NCI-H2196 treated with DMSO at 0.1 percent for 48 hours (cell line): ENCODE measurements around the gene PSMA5.
"Not testable (repeated sequence)": the region's sequence is repeated elsewhere in the genome, so short reads cannot be mapped to it uniquely, and the experiment has no call there.

Experiments
- DNase-seq: peaks from one replicate; lab custom pipeline; 2025; ENCODE audit not compliant: unreplicated experiment; lab: John Stamatoyannopoulos, UW

The PSMA5 gene

DNA sequence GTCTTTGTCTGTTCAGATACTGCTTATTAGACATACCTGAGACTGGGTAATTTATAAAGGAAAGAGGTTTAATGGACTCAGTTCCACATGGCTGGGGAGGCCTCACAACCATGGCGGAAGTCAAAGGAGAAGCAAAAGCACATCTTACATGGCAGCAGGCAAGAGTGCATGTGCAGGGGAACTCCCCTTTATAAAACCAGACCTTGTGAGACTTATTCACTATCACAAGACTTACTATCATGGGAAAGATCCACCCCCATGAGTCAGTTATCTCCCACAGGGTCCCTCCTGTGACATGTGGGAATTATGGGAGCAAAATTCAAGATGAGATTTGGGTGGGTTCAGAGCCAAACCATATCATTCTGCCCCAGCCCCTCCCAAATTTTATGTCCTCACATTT lies 7.1 kb upstream of the PSMA5 start:
- DNase-seq = no peak

- no peak for DNase-seq
Observed at GRCh38 chr1:109432336-109432735, 6.1 kb upstream of the PSMA5 start.

DNA sequence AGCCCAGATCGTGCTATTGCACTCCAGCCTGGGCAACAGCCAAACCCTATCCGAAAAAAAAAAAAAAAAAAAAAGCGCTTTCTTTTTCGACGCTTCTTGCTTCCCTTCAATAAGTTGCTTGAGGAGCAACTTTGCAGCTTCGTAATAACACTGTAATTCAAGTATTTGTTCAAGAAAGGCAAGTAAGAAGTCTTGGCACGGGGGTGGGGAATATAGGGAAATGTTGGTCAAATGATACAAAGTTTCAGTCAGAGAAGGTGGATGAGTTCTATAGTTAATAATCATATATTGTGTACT lies 871 bp upstream of the PSMA5 start:
- DNase-seq = no peak

DNA sequence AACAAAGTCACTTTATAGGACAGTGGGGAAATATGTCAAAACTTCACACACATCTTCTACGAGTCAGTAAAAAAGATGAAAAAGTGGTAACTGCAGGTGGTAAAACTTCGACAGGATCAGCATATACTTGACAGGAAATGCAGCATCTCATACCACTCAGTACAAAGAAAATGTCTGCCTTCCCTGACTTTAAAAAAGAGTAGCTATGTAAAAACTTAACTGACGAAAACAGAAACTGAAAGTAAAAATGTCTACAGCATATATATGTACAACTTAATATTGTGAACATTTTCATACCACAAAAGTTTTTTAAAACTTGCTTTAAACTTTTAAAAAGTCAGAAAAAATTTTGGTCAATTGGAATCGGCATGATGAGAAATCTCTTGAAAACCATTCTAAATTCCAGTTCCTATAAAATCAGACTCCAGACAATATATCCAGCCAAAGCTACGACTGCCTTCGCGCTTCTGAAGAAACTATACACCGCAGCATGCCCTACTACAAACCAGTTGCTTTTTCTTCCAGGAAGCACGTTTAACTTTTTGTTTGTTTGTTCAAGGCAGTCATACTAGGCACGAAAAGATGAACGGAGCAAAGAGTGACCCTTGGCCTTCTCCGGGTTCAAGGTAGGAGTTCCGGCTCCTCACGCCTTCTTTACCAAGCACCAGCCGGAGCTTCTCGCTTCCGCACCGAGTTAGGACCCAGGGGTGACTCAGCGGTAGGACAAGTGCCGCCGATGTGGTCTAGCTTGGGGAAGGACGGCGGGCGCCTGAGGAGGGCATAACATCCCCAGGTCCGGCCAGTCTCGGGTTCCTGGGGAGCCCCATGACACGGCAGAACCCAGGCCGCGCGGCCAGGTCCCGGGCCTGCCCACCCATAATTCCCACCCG lies 612 bp downstream of the PSMA5 start:
- no peak for DNase-seq

DNA sequence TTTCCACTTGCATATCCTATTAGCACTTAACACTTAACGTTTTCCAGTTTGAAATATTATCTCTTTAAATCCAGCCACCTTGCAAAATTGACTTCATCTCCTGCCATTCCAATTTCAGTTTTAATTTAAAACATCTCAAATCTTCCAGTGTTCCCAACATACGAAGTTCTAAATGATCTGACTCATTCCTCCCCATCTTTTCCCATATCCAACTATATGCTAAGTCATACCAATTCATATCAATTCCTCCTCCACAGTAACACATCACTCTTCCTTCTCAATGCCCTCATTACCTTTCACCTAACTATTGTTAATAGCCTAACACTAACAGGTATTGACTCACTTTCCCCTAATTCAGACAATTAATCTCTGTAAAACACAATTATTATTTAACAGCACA lies 2.8 kb downstream of the PSMA5 start:
- no peak for DNase-seq

DNA sequence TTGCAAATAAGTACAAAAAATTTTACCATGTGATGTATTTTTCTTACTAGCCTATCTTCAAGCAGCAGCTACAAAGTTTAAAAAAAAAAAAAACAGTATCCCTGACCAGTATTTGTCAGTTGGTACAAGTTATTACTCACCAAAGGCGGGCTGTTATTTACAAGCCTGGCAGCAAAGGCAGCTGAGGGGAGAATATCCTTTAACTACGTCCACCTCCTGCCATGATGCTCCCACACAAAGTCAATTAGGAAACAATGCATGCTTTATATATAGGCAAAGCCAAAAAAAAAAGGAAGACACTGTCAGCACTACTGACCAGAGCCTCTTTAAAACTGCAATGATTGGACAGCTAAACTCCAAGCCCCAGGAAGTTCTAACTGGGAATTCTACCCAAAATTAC lies 13.7 kb downstream of the PSMA5 start:
- no peak for DNase-seq

DNA sequence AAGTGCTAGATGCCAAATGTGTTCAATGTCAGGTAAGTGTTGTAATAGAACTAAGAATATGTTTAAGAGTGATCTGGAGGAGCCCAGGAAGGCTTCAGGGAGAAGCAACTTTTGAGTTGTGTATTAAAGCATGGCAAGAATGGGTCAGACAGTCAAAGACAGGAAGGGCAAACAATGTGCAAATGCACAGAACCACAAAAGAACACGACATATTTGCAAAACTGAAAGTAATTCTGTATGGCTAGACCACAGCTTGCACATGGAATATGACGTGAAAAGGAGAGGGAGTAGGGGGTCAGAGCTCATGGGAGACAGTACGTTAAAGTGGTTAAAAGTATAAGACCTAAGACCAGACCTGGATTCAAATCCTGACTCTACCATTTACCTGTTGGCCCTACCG lies 21.4 kb downstream of the PSMA5 start:
- no peak for DNase-seq

GRCh38 chr1:109402025-109402424 lies 24.2 kb downstream of the PSMA5 start:
- no peak for DNase-seq

GRCh38 chr1:109400035-109400655 lies 26.1 kb downstream of the PSMA5 start:
- no peak for DNase-seq

- DNase-seq = peak; percentile 30
Observed at GRCh38 chr1:109399326-109399957, 26.8 kb downstream of the PSMA5 start.

- DNase-seq = no peak
Observed at GRCh38 chr1:109398343-109399225, 27.7 kb downstream of the PSMA5 start.

DNA sequence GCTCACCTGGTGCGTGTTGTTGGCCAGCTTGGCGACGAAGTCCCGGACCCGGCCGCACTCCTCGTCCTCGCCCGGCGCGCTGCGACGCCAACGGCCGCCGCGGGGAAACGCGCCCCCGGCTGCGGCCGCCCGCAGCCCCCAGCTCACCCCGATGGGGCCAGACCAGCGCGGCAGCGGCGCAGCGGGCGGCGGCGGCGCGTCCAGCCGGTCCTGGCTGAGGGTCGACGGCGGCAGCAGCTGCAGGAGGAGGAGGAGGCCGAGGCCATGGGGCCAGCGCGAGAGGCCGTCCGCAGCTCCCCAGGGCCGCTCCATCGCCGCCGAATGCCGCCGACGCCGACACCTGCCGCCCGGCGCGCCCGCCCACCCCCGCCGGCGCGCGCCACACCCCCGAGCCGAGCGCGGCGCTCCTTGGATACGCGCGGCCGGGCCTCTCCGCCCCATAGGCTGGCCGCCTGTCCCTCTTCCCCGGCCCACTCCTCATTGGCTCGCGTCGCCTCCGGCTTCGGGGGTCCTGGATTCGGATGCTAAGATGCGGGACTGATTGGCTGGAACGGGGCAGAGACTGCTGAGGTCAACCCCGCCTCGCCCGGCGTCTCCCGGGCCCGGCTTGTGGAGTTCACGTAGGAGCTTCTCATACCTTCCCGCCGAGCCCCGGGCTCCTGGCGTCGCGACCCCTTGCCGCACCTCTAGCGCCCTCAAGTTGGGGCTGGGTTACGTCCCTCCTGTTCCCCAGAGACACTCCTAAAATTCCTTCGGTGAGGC lies 28.5 kb downstream of the PSMA5 start, which contains the start of gene SORT1:
TSS of gene SORT1 (minus strand) at position 338 of the 762 bp plus-strand sequence. CDS start at position 312, 26 bp downstream.
- peak; percentile 87 for DNase-seq

DNA sequence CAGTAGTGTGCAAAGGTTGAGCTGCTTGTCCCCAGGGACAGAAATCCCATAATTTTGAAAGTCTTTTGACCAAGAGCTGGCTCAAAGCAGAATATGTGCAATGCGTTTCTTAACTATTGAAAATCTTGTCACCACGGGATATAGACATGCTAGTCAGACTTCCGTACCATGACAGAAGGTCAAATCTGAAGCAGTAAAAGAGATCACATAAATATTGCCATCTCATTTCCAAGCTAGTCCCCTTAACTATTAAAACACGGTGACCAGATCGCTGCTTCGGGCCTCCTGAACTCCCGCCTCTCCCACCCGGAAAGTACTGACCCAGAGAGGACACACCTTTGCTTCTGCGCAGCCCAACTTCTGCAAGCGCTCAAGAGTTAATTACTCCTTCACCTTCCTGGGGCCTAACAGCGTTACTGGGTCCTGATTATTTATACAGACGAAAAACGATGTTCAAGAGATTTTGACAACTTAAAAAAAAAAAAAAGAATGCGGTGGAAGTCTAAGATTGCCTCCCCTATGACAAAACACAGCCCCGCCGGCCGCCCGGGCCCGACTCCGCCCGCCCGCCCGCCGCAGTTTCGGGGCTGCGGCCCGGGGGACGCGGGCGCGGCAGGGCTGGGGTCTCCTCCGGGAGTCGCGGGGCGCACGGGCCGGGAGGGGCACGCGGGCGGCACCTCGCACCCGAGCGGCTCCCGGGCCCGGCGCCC lies 29.2 kb downstream of the PSMA5 start:
- no peak for DNase-seq

DNA sequence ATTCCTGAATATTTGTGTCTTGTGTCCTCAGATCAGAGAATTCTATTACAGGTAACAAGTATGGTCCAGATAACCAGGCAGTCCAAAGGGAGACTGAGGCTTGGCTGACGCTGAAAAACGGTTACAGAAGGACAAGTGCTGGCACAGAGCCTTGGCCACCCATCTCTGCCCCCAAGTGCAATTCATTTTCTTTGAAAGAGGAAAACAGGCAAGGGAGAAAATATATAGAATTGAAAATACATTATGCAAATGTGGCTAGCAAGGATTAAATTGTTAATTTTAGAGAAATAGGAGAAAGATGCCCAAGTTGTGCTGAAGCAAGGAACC lies 29.8 kb downstream of the PSMA5 start:
- no peak for DNase-seq

- DNase-seq = no peak
Observed at GRCh38 chr1:109395602-109396512, 30.4 kb downstream of the PSMA5 start.

GRCh38 chr1:109395282-109395599 lies 31.0 kb downstream of the PSMA5 start:
- not testable (repeated sequence) for DNase-seq

DNA sequence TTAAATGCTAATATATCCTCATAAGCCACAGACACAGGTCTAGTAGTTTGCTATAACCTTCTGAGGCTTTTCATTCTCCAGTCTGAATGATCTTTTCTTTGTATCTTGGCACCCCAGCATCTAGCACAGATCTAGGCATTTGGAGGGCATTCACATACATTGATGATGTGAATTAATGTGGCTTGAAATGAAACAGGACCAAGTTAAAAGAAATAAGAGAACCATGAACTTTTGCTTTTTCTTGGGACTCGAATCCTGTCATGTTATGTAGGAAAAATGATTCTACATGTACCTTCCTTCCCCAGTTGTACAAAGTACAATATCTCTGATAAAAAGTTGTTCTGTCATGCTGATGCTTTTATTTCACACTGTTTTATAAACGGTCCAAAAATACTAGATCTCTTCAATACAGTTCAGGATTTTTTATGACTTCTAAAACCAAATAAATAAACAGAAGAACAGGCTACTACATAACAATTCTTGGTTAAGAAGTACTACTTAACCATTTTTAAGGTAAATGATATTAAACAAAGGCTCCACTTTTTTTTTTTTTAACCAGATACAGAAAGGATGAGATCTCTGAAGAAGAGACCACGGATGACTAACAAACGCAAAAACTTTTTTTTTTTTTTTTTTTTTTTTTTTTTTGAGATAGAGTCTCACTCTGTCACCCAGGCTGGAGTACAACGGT lies 31.5 kb downstream of the PSMA5 start:
- no peak for DNase-seq

GRCh38 chr1:109393617-109394233 lies 32.5 kb downstream of the PSMA5 start:
- DNase-seq = no peak
